Cardiac fibroblast (primary cell): ENCODE results near the gene MB.

Source experiments
- DNase-seq, 2 donors: peaks; one replicate each; pipeline versions ENCODE4 v3.0.0 to v3.0.0-alpha.2; 2010; ENCODE audit warnings: low read depth in 2 of 2
- H3K4me3 ChIP-seq, 2 donors: replicated peaks in 1 of 2; 1 replicate in 1 of 2; 2 replicates in 1 of 2; pipeline ENCODE4 v1.5.1; 2011; ENCODE audit warnings: low read depth in 2 of 2, low read length in 2 of 2, mild to moderate bottlenecking in 2 of 2, moderate library complexity in 1 of 2
- CTCF ChIP-seq: IDR thresholded peaks from one replicate; pipeline ENCODE4 v1.5.1; 2011; ENCODE audit warnings: low read depth, mild to moderate bottlenecking, low read length, inconsistent platforms

MB gene

GRCh38 chr22:35638001-35638400, 20.9 kb upstream of the MB start:
- no peak overlapping the region for H3K4me3 ChIP-seq
- peak; percentile 38 to 46 for DNase-seq
- TF ChIP-seq CTCF = no peak

GRCh38 chr22:35637254-35637653, 20.1 kb upstream of the MB start:
- no peak for DNase-seq
- no peak for TF ChIP-seq CTCF
- no peak overlapping the region for H3K4me3 ChIP-seq

GRCh38 chr22:35634943-35635540, 17.9 kb upstream of the MB start:
- no peak for TF ChIP-seq CTCF
- peak in 1 of 2 donors; percentile 27 for DNase-seq
- H3K4me3 ChIP-seq = no peak overlapping the region

DNA sequence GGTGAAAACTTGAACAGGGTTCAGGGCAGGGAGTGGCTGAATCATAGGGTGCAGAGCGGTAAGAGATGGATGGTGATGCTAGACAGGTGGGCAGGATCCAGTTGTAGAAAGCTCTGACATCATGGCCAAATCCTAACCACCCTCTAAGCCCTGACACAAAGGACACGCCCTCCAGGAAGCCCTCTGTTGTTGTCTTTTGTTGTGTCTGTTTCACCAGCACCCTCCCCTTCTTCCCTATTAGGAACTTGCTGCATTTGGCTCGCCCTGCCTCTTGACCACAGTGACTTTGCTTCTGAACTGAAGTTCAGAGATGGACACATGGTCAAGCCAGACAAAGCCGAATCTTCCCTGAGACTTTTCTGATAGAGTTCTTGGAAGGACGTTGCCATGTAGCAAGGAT, 16.9 kb upstream of the MB start:
- DNase-seq = no peak
- TF ChIP-seq CTCF = no peak
- H3K4me3 ChIP-seq = no peak overlapping the region

GRCh38 chr22:35633520-35633919, 16.4 kb upstream of the MB start:
- TF ChIP-seq CTCF = no peak
- H3K4me3 ChIP-seq = no peak overlapping the region
- DNase-seq = no peak

- H3K4me3 ChIP-seq = no peak overlapping the region
- no peak for TF ChIP-seq CTCF
- DNase-seq = no peak
Measured at GRCh38 chr22:35632935-35633334, 15.8 kb upstream of the MB start.

DNA sequence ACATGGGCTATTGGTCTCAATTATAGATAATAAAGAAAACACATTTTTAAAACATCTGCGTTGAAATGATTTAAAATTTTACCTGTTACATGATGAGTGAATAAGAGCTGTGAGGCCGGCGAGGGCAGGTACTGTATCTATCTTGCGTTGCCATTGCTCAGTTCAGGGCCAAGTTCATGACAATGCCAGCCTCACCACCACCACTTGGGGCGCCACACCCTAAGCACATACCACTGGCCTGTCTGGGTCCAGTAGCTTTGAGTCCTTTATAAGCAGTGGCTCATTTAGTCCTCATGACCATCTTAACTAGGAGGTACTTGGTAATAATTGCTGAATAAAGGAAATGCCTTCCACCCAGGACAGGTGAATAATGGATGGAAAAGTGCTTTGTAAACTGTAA, 14.5 kb upstream of the MB start:
- no peak overlapping the region for H3K4me3 ChIP-seq
- TF ChIP-seq CTCF = peak; percentile 67
- DNase-seq = peak; percentile 52 to 54
